GM20431 (cell line): ENCODE results near the gene GHR.

Experiments used
- in situ Hi-C: fragments of 300-500 bp; cut with MseI, MboI; formaldehyde crosslinking; loops from one replicate; pipeline ENCODE4 v1.15.0; 2020; ENCODE audit warnings: low sequenced_read_pairs; ENCODE audit not compliant: unreplicated experiment

GHR gene

GRCh38 chr5:42461033-42461432 lies 37.8 kb downstream of the GHR start:
- in situ Hi-C loops: no loop called here

DNA sequence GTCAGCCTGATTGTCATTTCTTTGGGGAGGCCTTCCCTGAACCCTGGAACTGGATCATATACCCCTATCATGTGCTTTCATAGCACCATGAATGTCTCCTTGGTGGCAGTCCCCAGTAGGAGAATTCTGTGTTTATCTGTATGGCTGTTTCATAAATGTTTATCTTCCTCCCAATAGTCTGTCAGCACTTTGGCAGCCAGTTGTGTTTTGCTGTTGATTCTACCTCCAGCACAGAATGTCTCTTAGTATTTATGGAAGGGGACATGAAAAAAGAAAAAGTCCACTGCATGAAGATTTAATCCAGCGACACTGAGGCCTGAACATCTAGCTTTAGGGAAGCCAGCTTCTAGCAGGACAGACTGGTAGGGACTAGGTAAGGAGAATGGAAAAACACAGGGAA lies 38.3 kb downstream of the GHR start:
- in situ Hi-C loops: no loop called here

DNA sequence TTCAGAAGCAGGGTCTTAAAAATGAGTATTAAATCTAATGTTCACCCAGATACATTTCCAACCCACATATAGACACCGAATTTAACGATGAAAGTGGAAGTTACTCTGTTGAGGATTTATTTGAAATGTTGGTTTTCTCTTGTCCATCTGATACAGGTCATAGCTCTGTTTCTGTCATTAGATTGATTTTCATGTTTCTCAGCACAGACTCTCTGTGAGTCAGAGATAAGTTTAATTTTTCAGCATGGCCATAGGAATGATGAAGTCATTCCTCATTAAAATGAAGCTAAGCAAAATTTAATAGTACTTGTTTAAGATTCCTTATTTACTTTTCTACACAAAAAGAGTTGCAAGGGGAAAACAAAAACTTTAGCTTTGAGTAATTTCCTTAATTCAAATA lies 38.8 kb downstream of the GHR start:
- in situ Hi-C loops: no loop called here

DNA sequence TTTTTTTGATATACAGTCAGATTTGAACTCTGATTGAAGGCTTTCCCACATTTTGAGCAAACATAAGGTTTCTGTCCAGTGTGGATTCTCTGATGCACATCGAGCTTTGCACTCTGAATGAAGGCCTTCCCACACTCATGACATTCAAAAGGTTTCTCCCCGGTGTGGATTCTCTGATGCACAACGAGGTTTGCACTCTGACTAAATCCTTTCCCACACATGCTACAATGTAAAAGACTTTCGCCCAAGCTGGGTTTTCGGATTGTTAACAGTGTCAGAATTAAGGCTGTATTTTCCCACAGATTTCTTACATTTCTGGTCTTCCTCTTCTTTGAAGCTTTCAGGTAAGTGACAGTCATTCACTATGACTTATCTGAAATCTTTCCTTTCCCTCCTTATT lies 44.3 kb downstream of the GHR start:
- in situ Hi-C loops: no loop called here

- in situ Hi-C loops: no loop called here
These were observed 44.8 kb downstream of the GHR start for GRCh38 chr5:42467981-42468524.

- in situ Hi-C loops: no loop called here
These were observed 60.4 kb downstream of the GHR start for GRCh38 chr5:42483472-42484154.

DNA sequence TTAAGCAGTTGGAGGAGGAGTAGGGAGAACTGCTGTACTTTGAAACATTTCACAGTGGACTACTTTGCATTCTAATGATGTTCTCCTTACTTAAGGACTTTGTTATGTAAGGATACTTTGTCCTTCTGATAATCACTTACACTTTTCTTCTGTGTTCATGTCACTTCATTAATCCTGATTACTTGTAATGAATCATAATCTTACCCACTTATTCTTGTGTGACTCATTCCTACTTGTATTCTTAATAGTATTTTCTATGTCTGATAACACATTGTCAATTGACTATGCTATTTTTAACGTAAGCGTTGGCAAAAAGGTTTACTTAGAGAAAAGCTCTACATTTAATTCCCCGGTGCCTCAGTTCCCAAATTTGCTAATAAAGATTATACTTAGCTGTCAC lies 63.8 kb downstream of the GHR start:
- in situ Hi-C loops: no loop called here

DNA sequence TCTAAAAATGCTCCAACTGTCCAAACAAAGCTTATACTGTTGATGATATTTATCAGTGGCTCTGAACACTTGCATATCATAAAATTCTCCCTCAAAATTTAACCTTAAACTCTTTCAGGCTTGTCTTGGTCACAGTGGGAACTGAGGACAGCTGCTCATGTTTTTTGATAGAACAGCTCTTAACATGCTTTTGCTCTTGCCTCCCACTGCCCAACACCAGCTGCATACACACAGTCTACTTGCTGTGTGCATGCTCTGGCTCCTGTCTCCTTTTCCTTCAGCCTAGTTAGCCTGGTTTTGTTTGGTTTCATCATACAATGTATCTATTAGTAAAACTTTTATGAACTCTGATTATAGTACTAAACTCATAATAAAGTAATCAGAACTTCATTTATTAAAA lies 64.6 kb downstream of the GHR start:
- in situ Hi-C loops: no loop called here

DNA sequence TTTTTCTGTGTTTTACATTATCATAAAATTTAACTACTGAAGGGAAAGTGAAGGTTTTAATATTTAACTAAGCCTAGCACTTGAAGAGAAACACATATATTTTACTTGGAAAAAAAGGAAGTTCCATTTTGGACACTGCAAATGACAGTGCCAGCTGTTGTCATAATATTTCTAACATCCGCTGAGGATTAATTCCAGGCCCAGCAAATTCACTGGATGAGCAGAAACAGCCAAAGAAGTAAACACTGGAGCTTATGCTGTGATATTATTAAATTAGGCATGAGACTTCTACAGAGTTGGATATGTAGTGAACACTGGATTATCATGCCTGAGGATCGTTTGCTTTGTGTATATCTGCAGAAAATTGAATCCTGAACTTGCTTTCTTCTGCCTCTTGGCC lies 67.6 kb downstream of the GHR start:
- in situ Hi-C loops: no loop called here

DNA sequence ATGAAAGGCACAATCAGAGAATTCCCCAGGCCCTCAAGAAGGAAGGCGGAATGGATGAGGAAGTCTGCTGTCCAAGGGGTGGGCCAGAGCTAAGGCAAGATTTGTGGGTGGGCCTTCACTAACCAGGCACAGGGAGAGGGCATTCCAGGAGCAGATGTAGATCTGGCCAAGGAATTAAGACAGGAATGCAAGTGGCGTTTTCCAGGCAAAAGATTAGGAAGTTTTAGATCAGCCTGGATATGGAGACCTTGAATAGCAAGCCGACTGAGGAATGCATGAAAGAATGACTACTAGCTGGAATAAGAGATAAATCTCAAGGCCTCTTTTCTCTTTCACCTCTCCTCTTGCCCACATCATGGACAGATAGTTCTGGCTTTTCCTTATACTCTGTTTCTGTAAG lies 68.5 kb downstream of the GHR start:
- in situ Hi-C loops: no loop called here

DNA sequence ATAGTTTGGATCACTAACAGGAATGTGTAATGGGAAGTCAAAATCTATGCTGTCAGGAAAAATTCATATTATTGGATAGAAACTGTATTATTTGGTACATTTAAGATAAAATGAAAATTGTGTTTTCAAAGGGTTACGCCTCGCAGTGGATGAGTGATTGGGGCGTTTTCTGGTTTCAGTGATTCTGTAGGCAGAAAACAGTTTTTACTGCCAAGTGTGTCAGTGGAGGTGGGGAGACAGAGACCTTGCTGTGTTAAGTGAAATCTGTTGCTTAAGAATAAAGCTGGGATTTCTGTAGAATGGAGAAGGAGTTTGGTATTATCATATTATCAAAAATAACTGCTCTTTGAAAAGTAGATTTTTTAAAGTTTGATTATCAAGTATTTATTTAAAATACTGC lies 69.7 kb downstream of the GHR start:
- in situ Hi-C loops: no loop called here

DNA sequence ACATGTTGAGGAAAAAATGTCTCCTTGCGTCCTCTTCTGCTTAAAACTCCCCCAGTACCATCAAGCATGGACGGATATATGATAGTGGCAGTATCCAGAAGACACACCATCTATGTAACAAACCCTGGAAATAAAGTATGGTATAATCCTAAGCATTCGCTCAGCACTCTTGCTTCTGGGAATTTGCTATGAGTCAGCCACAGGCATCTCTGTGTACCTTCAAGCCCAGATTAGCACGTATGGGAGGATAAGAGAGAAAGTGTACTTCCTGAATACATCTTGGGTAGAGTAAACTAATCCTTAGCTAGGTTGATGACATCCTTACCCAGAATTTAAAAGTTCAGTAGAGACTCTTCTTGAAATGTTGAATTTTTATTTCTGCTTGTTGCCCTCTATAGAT lies 71.2 kb downstream of the GHR start:
- in situ Hi-C loops: no loop called here

DNA sequence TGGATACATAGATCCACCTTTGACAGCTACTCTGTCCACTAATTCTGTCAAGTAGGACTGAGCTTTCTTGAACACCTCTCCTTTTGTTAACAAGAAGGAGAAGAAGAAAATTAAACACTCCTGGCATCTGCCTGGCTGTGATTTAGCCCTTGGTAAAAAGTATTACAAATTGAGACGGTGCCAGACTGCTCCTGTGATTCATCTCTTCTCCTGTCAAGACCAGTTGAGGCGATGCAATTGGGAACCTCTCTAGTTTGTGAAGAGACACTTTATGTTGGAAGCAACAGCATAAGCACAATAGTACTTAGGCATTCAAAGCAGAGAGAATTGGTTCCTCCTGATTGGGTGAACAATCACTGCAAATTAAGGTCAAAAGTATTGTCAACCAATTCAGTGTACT lies 72.7 kb downstream of the GHR start:
- in situ Hi-C loops: no loop called here

DNA sequence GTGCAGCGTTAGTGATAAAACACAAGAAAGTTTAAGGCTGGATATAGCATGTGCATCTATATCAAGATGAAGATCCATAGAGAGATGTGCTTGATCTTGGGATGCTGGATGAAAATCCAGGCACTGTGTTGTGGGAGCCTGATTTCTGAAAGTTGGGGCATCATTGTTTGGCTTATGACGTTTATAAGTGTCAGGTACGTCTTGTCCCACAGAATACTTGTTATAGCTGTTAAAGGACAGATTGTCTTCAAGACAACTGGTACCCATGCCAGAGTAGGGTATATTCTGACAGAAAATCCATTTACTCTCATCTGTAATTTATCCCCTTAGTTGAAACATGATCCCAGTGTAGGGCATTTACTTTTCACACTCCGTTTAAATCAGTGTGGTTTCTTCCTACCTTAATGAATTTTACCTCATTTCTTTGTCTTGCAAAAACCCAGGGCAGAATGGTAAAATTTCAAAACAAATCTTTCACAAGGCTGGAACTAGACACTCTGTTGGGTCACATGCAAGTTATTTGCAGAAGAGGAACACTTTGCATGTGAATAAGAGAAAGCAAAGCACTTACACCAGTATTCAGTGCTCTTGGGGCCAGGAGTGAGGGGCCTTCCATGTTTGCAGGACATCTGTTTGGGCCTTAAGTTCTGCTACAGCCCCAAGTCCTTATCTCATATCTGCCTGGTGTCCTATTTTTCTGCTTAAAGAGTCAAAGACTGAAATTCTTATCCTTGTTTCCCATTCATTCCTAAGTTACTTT lies 73.3 kb downstream of the GHR start:
- in situ Hi-C loops: no loop called here

GRCh38 chr5:42498000-42498399 lies 74.8 kb downstream of the GHR start:
- in situ Hi-C loops: no loop called here

DNA sequence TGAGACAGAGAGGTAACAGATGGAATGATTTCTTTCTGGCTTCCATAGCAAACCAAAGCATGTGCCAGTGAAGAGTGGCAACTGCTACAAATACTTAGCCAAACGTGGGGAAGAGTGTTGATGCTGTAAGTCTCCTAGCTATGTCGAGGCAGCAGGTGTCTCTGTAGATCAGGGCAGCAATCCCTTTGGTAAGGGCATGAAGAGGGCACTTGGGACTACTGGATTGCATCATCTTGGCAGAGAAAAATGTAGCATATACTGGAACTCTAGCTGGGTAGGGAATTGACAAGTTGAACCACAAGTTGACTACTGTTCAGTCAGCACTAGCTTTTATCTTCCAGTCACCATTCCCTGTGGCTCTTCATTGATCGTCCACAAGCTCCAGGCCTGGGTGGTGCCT lies 75.8 kb downstream of the GHR start:
- in situ Hi-C loops: no loop called here

GRCh38 chr5:42500003-42500599 lies 76.9 kb downstream of the GHR start:
- in situ Hi-C loops: no loop called here

DNA sequence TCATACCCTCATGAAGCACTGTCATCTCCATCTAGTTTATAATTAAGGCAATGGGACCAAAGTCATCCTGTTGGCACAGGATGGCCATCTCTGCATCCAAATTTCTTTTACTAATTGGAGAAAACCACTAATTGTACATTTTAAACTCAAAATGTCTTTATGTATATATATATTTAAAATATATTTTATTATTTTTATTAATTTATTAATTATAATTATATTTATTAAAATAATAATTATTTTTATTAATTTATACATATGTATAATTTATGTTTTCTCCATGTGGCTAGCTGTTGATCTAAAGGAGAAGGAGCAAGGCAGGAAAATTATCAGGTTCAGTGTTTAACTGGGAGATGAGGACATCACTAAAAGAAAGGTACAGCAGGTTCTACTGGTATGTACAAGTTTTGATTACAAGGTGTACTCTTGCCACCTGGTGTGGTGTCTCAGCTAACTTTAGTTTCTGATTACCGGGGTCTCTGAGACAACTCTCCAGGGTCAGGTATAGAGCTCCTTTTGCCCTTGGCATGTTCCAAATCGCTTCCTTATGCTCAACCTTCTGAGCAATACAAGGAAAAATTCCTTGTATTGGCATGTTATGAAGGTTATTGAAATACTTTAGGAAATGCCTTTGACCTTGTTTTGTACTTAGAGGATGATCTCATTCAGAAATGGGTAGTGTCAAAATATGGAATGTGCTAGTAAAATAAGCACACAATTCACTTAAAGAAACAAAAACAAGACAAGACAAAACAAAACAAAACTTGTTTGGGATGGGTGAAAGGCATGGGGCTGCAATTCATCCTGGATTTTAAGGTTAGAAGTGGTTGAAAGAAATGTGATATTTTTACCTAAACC lies 79.6 kb downstream of the GHR start:
- in situ Hi-C loops: no loop called here

GRCh38 chr5:42506662-42507061 lies 83.4 kb downstream of the GHR start:
- in situ Hi-C loops: no loop called here

DNA sequence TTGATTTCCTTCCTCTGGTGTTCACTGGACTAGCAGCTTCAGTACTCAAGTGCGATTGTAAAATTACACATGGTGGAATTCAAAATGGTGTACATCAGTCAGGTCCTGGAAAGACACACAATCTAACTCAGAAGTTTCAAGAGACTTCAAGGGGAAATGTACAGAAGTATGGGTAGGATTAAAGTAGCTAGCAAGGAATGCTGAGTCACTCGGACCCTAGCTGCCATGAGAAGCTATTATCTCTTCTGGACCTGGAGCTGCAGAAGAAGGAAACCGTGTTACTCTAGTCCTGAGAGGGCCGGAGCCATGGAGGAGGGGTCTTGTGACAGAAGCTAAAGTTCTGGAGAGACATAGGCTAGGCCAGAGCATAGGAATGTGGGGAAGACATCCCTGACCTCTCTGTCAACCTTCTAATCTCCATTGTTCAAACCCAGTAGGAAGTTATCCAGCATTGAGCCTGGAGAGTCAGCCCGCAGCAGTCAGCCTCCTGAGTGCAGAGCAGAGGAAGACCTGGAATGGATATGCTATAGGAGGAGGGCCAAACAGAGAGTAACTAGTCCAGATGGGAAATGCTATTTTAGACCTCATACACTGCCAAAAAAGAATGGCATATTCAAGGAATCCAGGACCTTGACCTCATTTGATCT lies 84.3 kb downstream of the GHR start:
- in situ Hi-C loops: no loop called here
